Measurements from ENCODE around the gene KIF15.

DNA sequence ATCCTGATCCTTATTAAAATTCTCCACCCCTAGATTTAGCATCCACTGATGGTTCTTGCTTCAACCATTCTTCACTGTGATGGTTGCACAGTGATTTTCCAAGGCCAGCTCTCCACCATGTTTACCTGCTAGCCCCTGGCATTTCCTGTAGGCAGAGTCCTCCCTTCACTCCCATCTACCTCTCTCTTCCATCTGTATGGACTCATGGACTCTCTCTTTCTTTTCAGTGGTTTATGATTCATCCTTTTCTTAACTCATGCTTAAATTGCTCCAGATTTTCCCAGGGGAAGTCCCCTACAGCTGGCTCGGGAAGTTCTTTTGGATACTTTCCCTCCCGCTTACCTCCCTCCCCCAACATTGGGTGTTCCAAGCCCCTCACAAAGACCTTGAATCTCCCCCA lies 131.5 kb downstream of the KIF15 start:
- TF ChIP-seq, protein P1, sequence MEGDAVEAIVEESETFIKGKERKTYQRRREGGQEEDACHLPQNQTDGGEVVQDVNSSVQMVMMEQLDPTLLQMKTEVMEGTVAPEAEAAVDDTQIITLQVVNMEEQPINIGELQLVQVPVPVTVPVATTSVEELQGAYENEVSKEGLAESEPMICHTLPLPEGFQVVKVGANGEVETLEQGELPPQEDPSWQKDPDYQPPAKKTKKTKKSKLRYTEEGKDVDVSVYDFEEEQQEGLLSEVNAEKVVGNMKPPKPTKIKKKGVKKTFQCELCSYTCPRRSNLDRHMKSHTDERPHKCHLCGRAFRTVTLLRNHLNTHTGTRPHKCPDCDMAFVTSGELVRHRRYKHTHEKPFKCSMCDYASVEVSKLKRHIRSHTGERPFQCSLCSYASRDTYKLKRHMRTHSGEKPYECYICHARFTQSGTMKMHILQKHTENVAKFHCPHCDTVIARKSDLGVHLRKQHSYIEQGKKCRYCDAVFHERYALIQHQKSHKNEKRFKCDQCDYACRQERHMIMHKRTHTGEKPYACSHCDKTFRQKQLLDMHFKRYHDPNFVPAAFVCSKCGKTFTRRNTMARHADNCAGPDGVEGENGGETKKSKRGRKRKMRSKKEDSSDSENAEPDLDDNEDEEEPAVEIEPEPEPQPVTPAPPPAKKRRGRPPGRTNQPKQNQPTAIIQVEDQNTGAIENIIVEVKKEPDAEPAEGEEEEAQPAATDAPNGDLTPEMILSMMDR (IDR thresholded peaks at IDR 0.05): no peak
- TF ChIP-seq POLR2A (IDR thresholded peaks at IDR 0.05): no peak

Data from thyroid gland (tissue), 4 donors.